Measurements from ENCODE around the gene SSR2.
A peak's percentile ranks its signal among the peaks of the same experiment; 100 is the strongest.
"Not testable (repeated sequence)": the region's sequence is repeated elsewhere in the genome, so short reads cannot be mapped to it uniquely, and the experiment has no call there.

The SSR2 gene

DNA sequence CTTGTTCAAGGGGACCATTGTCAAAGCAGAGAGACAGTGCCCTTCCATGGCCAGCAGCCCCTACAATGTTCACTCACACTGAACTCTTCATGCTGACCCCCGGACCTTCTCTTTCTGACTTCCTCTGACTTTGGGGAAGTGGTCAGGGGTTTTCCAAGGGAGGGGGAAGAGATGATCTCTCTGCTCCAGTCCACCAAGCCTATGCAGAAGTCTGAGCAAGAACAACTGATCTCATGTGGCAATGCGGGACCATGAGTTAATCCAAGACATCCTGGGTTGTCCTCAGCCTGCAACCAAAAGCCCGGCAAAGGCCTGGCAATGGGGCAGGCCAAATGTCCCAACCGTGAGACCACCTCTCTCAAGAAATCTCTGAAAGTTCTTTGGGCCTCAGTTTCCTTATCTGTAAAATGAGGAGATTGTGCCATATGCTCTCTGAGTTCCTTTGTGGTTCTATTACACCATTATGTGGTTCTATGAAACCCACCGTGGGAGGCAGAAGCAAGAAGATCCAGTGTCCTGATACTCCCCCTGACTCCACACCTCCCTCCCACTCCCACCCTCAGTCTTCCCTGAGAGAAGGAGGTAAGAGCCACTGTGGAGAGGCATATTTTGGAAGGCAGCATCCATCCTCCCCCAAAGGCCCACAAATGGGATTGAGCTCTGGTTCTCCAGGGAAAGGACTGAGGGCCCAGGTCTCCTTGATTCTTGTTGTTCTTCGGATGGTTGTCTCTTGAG is 30.6 kb downstream of the SSR2 start:
- Mint-ChIP-seq H3K27ac (no peak overlapping the region), H3K4me3 (no peak overlapping the region), H3K27me3 (no peaks in the 10 kb centered on the region), H3K9me3 (no peaks in the 10 kb centered on the region), H3K36me3 (ENCODE audit: low read depth) (no peaks in the 10 kb centered on the region), H3K4me1 (ENCODE audit: low read depth) (peaks cover 17% of the 10 kb centered on the region)
- DNase-seq = no peak

DNA sequence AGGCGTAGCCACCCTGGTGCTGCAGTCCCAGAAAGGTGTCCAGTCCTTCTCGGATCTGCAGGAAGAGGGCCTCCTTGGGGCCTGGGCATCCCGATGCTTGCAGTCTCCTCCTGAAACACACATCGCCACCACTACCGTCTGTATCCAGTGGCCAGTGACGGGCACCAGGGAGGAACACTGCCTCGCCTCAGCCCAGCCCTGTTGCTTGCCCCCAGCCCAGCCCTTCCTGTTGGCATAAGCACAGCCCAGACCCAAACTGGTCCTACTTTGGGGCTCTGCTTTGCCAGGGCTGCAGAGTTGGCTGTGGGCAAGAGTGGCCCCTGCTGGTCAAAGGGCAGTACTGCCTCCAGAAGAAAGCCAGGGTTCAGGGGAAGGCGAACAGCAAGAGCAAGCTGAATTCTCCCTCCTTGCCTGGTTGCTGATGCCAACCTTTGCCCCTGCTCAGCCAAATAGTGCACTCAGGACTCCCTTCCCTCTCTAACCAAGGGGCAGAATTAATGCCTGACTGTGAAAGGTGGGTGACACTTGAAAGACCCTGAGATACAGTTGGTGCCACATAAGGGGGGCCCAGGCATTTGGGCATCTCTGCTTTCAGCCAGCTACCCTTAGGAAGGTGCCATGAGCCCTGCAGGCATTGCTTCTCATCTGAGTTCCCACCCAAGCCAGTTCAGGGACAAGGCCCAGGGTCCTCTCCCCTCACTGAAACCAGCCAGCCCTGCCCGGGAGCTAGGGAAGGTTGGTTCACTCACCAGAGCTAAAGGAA is 31.3 kb downstream of the SSR2 start:
- Mint-ChIP-seq H3K4me1 (ENCODE audit: low read depth) (peaks cover 17% of the 10 kb centered on the region), H3K4me3 (no peak overlapping the region), H3K9me3 (no peaks in the 10 kb centered on the region), H3K36me3 (ENCODE audit: low read depth) (no peaks in the 10 kb centered on the region), H3K27ac (no peak overlapping the region), H3K27me3 (no peaks in the 10 kb centered on the region)
- DNase-seq = peak; percentile 88

DNA sequence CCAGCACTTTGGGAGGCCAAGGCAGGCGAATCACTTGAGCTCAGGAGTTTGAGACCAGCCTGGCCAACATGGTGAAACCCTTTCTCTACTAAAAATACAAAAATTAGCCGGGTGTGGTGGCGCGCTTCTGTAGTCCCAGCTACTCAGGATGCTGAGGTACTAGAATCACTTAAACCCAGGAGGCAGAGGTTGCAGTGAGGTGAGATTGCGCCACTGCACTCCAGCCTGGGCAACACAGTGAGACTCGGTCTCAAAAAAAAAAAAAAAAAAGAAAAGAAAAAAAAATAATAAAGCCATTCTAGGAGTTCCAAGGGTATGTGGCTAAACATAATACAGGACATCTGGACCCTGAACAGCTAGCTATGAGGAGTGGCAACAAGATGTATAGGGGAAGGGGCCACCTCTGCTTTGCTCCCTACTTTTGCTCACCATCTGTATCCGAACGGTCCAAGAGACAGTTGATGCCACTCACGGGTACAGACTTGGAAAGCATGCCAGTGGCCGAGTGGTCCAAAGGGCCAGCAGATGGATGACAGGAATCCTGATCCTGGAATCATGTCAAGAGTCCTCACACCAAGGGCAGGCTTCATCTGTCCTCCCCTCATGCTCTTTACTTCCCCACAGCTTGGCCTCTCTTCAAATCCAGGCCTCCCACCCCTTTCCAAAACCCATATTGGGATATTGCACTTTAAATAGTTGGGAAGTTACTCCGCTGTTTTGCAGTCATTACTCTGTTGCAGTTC is 35.7 kb downstream of the SSR2 start:
- H3K36me3 Mint-ChIP-seq (ENCODE audit: low read depth); DNase-seq; H3K4me3 Mint-ChIP-seq; H3K27ac Mint-ChIP-seq; H3K27me3 Mint-ChIP-seq; H3K9me3 Mint-ChIP-seq: not testable (repeated sequence)
- H3K4me1 Mint-ChIP-seq (ENCODE audit: low read depth) = peaks cover 44% of the 10 kb centered on the region

DNA sequence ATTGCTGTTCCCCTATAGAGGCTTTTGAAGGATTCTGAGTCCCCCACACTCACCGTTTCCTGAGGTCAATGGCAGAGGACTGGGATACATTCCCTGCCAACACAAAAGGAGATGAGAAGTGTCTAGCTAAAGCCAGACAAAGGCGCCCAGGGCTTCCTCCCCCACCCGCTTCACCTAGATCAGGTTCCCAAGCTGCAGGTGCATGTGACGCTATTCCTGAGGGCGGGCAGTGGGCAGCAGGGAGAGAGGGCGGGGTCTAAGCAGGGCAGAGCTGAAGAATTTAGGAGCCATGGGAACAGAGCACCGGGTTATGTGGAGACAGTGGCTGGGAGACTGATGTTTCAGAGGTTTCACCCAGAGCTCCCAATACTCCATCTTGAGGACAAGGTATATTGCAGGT is 36.4 kb downstream of the SSR2 start:
- H3K36me3 Mint-ChIP-seq (ENCODE audit: low read depth) = peaks cover 10% of the 10 kb centered on the region
- peaks cover 45% of the 10 kb centered on the region for H3K4me1 Mint-ChIP-seq (ENCODE audit: low read depth)
- no peaks in the 10 kb centered on the region for H3K9me3 Mint-ChIP-seq
- no peak for DNase-seq
- H3K4me3 Mint-ChIP-seq = no peak overlapping the region
- H3K27me3 Mint-ChIP-seq = no peaks in the 10 kb centered on the region
- no peak overlapping the region for H3K27ac Mint-ChIP-seq

DNA sequence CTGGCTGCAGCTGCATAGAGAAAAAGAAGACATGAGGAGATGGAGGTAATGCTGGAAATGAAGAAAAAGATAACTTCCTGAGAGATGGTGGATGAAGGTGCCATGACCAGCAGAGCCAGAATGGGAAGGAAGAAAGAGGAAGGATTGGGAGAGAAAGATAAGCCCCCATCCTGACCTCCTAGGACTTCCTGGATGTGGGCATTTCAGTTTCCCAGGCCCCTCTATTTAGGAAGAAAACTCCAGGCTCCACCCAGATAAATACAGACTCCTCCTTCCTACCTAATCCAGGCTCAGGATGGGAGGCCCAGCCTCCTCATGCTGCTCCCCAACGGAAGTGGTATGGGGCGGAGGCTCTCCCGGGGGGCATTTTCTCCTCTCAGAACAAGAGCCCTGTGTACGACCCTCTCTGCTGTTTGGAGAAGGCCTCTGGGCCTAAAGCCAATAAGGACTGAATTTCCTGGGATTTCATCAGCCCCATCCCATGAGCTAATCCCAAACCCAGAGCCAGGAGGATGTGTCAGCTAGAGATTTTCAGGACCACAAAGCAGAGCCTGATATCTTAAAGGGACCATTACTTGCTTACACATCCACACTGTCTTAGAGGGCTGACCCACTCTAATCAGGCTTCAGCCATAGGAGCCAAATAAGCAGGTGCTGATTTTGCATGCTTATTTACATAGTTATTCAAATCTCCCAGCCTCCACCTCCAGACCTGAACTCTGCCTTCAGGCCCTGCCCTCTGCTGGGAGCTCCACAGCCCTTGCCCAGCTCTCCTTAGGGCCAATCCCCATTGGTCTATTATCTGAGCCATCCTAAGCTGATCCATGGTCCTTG is 37.3 kb downstream of the SSR2 start:
- H3K4me3 Mint-ChIP-seq = no peak overlapping the region
- H3K36me3 Mint-ChIP-seq (ENCODE audit: low read depth) = peaks cover 15% of the 10 kb centered on the region
- H3K4me1 Mint-ChIP-seq (ENCODE audit: low read depth) = peaks cover 43% of the 10 kb centered on the region
- no peaks in the 10 kb centered on the region for H3K27me3 Mint-ChIP-seq
- H3K9me3 Mint-ChIP-seq = no peaks in the 10 kb centered on the region
- DNase-seq = no peak
- H3K27ac Mint-ChIP-seq = peak overlapping the region; percentile 98

DNA sequence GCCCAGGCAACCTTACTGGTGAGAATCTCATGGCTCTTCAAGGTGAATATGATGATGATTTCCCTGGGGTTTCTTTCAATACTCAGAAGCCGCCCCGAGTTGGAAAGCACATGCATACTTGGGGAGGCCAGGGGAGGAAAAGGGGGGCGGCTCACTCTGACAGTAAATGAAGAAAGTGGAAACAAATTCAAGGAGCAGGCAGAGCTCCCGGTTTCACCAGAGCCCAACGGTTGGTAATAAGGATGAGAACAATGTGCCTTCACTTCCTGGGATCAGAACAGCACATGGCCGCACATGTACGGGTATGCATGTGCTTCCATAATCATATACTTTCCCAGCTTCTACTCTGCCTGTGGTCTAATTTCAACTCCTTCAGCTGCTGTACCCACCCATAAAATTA is 38.6 kb downstream of the SSR2 start:
- H3K36me3 Mint-ChIP-seq (ENCODE audit: low read depth) = peaks cover 26% of the 10 kb centered on the region
- H3K27me3 Mint-ChIP-seq = no peaks in the 10 kb centered on the region
- peak overlapping the region; percentile 98 for H3K27ac Mint-ChIP-seq
- no peaks in the 10 kb centered on the region for H3K9me3 Mint-ChIP-seq
- H3K4me1 Mint-ChIP-seq (ENCODE audit: low read depth) = peaks cover 43% of the 10 kb centered on the region
- DNase-seq = no peak
- H3K4me3 Mint-ChIP-seq = peak overlapping the region; percentile 87

DNA sequence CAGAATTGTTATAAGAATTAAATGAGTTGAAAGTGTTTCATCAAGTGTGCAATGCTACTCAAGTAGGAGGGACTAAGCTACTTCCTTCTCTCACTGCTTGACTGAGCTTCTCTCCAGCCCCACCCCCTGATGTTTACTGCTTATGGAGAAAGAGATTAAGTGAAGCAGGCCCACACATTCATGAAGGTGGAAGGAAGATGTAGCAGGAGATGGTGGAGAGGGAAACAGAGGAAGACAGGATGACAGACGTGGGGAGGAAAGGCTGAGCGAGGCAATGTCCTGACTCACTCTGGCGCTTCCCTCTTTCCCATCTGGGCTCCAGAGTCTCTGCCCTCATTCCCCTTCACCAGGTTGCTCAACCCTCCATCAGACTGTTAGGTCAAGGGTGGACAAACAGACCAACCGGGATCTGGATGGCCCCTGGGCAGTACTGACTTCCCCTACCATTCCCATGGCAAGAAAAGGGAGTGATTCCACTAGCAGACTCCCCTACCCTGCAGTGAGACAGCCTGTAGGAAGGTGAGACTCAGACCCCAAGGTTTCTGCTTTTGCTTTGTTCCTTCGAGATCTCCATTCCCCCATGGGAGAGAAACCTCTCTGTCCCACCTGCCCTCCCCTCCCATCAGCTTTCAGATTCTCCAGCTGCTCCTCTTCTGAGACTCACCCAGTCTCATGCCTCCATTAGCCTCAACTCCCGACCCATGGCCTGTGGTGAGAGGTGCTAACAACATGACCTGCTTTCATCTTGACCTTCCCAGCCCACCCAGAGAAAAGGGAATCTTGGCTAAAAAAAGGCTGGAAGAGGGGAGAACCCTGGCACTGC is 39.3 kb downstream of the SSR2 start:
- Mint-ChIP-seq H3K27ac (peak overlapping the region; percentile 98), H3K4me3 (peak overlapping the region; percentile 87), H3K36me3 (ENCODE audit: low read depth) (peaks cover 32% of the 10 kb centered on the region), H3K27me3 (no peaks in the 10 kb centered on the region), H3K9me3 (no peaks in the 10 kb centered on the region), H3K4me1 (ENCODE audit: low read depth) (peaks cover 47% of the 10 kb centered on the region)
- DNase-seq = no peak

DNA sequence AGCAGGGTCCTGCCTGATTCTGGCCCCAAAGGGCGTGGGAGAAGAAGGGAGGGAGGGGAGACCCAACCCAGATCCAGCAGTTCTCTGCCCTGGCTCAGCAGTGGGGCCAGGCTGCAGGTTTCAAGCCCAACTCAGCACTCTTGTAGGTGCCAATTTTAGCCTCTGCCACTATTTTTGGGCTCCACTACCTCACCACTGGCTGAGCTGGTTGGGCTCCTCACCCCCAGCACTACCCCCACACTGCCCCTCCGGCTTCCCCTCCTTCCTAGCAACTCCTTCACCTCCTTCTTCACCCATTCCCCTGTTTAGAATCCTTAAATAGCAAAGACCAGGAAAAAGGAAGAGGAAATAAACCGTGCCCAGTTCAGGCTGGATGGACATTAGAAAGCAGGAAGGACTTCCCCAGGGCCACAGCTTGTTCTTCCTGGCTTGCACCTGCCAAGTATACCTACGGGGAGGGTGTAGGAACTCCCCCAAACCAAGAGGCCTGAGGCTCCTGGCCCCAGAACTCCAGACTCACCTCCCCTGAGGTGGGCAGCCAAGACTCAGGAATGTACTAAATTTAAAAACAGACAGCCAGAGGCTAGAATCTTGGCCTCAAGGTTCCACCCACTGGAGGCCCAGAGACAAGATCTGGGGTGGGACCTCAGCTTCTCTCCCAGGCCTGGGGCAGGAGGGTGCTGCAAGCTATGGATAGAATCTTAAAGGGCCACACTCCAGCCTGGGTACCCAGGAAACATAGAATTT is 41.0 kb downstream of the SSR2 start:
- no peaks in the 10 kb centered on the region for H3K9me3 Mint-ChIP-seq
- no peaks in the 10 kb centered on the region for H3K27me3 Mint-ChIP-seq
- no peak for DNase-seq
- H3K4me1 Mint-ChIP-seq (ENCODE audit: low read depth) = peaks cover 64% of the 10 kb centered on the region
- peaks cover 49% of the 10 kb centered on the region for H3K36me3 Mint-ChIP-seq (ENCODE audit: low read depth)
- peak overlapping the region; percentile 98 for H3K27ac Mint-ChIP-seq
- H3K4me3 Mint-ChIP-seq = peak overlapping the region; percentile 87

DNA sequence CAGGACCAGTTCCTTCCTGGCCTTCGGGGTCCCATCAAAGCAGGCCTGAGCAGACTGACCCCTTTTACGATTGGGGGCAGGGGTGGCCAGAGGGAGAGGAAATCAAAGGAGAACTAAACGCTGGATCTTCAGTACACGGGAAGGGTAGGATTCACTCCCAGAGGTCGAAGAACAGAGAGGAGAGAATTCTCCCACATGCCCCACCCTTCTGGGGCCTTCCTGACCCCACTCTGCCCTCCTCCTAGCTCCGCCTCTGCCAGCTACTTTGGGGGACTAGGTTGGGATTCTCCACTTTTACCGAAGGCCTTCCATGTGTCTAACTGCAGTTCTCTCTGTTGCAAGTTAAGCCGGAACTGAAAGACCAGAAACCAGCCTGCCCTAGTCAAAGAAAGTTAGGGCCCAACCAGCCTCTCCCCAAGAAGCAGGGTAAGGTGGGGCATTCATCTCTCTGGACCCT is 41.8 kb downstream of the SSR2 start:
- no peaks in the 10 kb centered on the region for H3K9me3 Mint-ChIP-seq
- H3K27ac Mint-ChIP-seq = peak overlapping the region; percentile 98
- peak; percentile 50 for DNase-seq
- peaks cover 72% of the 10 kb centered on the region for H3K4me1 Mint-ChIP-seq (ENCODE audit: low read depth)
- peaks cover 57% of the 10 kb centered on the region for H3K36me3 Mint-ChIP-seq (ENCODE audit: low read depth)
- no peaks in the 10 kb centered on the region for H3K27me3 Mint-ChIP-seq
- H3K4me3 Mint-ChIP-seq = peak overlapping the region; percentile 87

DNA sequence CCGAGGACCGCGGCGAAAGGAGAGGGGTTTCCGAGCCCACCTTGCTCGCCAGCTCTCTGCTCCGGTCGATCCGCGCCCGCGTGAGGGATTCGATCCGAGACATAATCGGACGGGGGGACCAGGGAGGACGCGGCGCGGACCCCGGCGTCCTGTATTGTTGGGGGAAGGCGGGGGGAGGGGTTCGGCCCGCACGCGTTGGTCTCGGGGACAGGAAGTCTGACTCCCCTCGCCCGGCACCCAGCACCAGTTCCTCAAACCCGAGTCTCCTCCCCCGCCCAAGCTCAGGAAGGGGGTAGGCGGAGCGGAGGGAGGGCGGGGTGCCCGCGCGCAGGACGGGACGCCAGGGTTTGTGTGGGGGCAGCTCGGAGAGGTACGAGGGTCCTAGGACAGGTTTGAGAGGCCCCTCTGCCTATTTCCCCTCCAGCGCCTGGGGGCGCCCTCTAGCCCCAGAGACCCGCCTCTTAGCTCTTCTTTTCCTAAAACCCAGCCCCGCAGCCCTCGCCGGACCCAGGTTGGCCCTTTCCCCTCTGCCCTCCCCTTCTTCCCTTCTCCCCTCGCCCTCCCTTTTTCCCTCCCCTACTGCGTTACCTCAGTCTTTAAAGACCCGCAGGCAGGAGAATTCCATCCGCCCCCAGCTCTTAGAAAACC is 42.3 kb downstream of the SSR2 start, which contains the start of gene ARHGEF2:
TSS of gene ARHGEF2 (minus strand) at position 223 of the 648 bp plus-strand sequence. CDS start at position 103, 120 bp downstream.
- Mint-ChIP-seq H3K36me3 (ENCODE audit: low read depth) (peaks cover 61% of the 10 kb centered on the region), H3K27ac (peak within 1 kb of the TSS; percentile 98), H3K4me1 (ENCODE audit: low read depth) (peaks cover 76% of the 10 kb centered on the region), H3K4me3 (peak within 1 kb of the TSS; percentile 87), H3K27me3 (no peaks in the 10 kb centered on the region), H3K9me3 (no peaks in the 10 kb centered on the region)
- peak; percentile 87 for DNase-seq

DNA sequence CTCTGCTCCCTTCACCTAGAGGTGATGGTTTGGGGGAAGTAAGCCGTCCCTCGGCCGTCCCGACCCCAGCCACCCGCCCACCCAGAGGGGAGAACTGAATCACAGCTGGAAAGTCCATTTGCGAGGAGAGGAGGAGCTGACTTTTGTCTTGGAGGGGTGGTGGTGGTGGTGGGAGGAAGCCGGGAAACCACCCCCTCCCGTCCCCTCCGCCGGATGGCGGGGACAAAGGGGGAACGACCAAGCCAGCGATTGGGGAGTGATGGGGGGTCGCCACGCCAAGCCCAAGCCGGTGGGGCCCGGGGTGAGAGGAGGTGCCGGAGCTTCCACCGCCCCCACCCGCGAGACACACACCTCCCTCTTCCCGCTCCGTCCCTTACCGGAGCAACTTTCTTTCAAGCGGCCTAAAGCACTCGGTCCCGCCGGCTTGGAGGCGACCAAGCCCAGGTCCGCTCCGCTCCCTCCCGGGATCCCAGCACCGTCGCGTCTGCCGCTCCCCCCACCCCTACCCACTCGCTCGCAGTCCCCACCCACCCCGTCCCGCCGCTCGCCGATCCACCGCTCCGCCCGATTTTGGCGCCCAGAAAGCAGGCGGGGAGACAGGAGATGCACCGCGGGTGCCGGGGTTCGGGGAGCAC is 42.9 kb downstream of the SSR2 start:
- Mint-ChIP-seq H3K9me3 (no peaks in the 10 kb centered on the region), H3K36me3 (ENCODE audit: low read depth) (peaks cover 67% of the 10 kb centered on the region), H3K27me3 (no peaks in the 10 kb centered on the region), H3K4me1 (ENCODE audit: low read depth) (peaks cover 76% of the 10 kb centered on the region), H3K4me3 (peak overlapping the region; percentile 87), H3K27ac (peak overlapping the region; percentile 98)
- peak; percentile 78 for DNase-seq
